Stimulated activated CD8-positive, alpha-beta memory T cell treated with anti-CD3 and anti-CD28 coated beads, Interleukin-4, amount 100 ng/mL, for 24 hours (primary cell): ENCODE data around the gene GALNTL6.

ENCODE experiments used
- DNase-seq: peaks from one replicate; pipeline ENCODE4 v3.0.0-alpha.2; 2020; ENCODE audit warnings: low read depth

Gene GALNTL6

GRCh38 chr4:171880136-171880535 is 66.9 kb downstream of the GALNTL6 start:
- no peak for DNase-seq

GRCh38 chr4:171889681-171890080 is 76.5 kb downstream of the GALNTL6 start:
- DNase-seq, result no peak

GRCh38 chr4:171891038-171891437 is 77.8 kb downstream of the GALNTL6 start:
- DNase-seq, result no peak

GRCh38 chr4:171896426-171896825 is 83.2 kb downstream of the GALNTL6 start:
- no peak for DNase-seq

- DNase-seq, result no peak
Measured at GRCh38 chr4:171919314-171919713, 106.1 kb downstream of the GALNTL6 start.

- DNase-seq, result no peak
Measured at GRCh38 chr4:171920901-171921300, 107.7 kb downstream of the GALNTL6 start.

- DNase-seq, result no peak
Measured at GRCh38 chr4:171924746-171925376, 111.7 kb downstream of the GALNTL6 start.

- no peak for DNase-seq
Measured at GRCh38 chr4:171928336-171928735, 115.1 kb downstream of the GALNTL6 start.

- DNase-seq, result no peak
Measured at GRCh38 chr4:171929477-171929876, 116.3 kb downstream of the GALNTL6 start.

GRCh38 chr4:171929907-171930306 is 116.7 kb downstream of the GALNTL6 start:
- no peak for DNase-seq

GRCh38 chr4:171932238-171932637 is 119.0 kb downstream of the GALNTL6 start:
- DNase-seq, result no peak

- DNase-seq, result no peak
Measured at GRCh38 chr4:171940656-171941055, 127.5 kb downstream of the GALNTL6 start.

GRCh38 chr4:171947400-171947799 is 134.2 kb downstream of the GALNTL6 start:
- DNase-seq, result no peak

- no peak for DNase-seq
Measured at GRCh38 chr4:171948038-171948437, 134.8 kb downstream of the GALNTL6 start.

- no peak for DNase-seq
Measured at GRCh38 chr4:171954650-171955049, 141.4 kb downstream of the GALNTL6 start.

GRCh38 chr4:171956678-171957077 is 143.5 kb downstream of the GALNTL6 start:
- no peak for DNase-seq

GRCh38 chr4:171962110-171962509 is 148.9 kb downstream of the GALNTL6 start:
- DNase-seq, result no peak

GRCh38 chr4:171966356-171966755 is 153.2 kb downstream of the GALNTL6 start:
- DNase-seq, result no peak

GRCh38 chr4:171978216-171978615 is 165.0 kb downstream of the GALNTL6 start:
- no peak for DNase-seq

GRCh38 chr4:171979461-171979860 is 166.3 kb downstream of the GALNTL6 start:
- DNase-seq, result no peak

- no peak for DNase-seq
Measured at GRCh38 chr4:171981185-171981584, 168.0 kb downstream of the GALNTL6 start.

- no peak for DNase-seq
Measured at GRCh38 chr4:171983935-171984805, 171.0 kb downstream of the GALNTL6 start.

GRCh38 chr4:171985129-171985528 is 171.9 kb downstream of the GALNTL6 start:
- no peak for DNase-seq

- DNase-seq, result no peak
Measured at GRCh38 chr4:171993247-171993646, 180.0 kb downstream of the GALNTL6 start.
